ENCODE data around the gene PLCL1.
A peak's percentile ranks its signal among the peaks of the same experiment; 100 is the strongest.

Gene PLCL1

GRCh38 chr2:197804049-197804757, at the start of gene PLCL1:
Gene PLCL1, plus strand, starts transcription at chr2:197804593.
- Histone ChIP-seq H2AFZ (ENCODE audit: low read length) (no peak within 1 kb of the TSS), H4K20me1 (ENCODE audit: insufficient read depth, low read length) (no peaks in the 10 kb centered on the region), H3K9me2 (ENCODE audit: low read depth, low read length) (no peaks in the 10 kb centered on the region), H3F3A (ENCODE audit: insufficient read depth, low read length) (no peaks in the 10 kb centered on the region), H3K9ac (ENCODE audit: low read length) (no peak within 1 kb of the TSS; the same call in 1 of the 2 replicates), H3K79me2 (ENCODE audit: insufficient read depth, low read length) (no peaks in the 10 kb centered on the region), H3K4me3 (ENCODE audit: low read depth, low read length, poor library complexity, severe bottlenecking) (peak within 1 kb of the TSS; percentile 59), H3K27me3 (ENCODE audit: insufficient read depth, low read length) (no peaks in the 10 kb centered on the region), H3K9me3 (ENCODE audit: low read length) (no peaks in the 10 kb centered on the region), H3K36me3 (ENCODE audit: insufficient read depth, low read length) (no peaks in the 10 kb centered on the region), H3K4me1 (ENCODE audit: insufficient read depth, low read length, severe bottlenecking) (peaks cover 6% of the 10 kb centered on the region), H3K27ac (ENCODE audit: low read depth, low read length, poor library complexity, severe bottlenecking) (no peak within 1 kb of the TSS), H3K4me2 (ENCODE audit: low read length) (peak within 1 kb of the TSS; percentile 64)
- no peak for TF ChIP-seq EZH2 (IDR thresholded peaks at IDR 0.05; ENCODE audit: borderline replicate concordance, low read length)

GRCh38 chr2:197759013-197759412, 45.4 kb upstream of the PLCL1 start:
- TF ChIP-seq CTCF (IDR thresholded peaks at IDR 0.05; ENCODE audit: low read length), result no peak
- no peak for TF ChIP-seq EZH2 (IDR thresholded peaks at IDR 0.05; ENCODE audit: borderline replicate concordance, low read length)
- Histone ChIP-seq H3K27ac (ENCODE audit: low read depth, low read length, poor library complexity, severe bottlenecking) (no peak overlapping the region), H3K4me2 (ENCODE audit: low read length) (no peak overlapping the region), H3K9me2 (ENCODE audit: low read depth, low read length) (no peaks in the 10 kb centered on the region), H3F3A (ENCODE audit: insufficient read depth, low read length) (no peaks in the 10 kb centered on the region), H3K4me1 (ENCODE audit: insufficient read depth, low read length, severe bottlenecking) (no peaks in the 10 kb centered on the region), H3K27me3 (ENCODE audit: insufficient read depth, low read length) (no peaks in the 10 kb centered on the region), H4K20me1 (ENCODE audit: insufficient read depth, low read length) (no peaks in the 10 kb centered on the region), H2AFZ (ENCODE audit: low read length) (no peak overlapping the region), H3K9me3 (ENCODE audit: low read length) (peaks cover 3% of the 10 kb centered on the region; the same call in 1 of the 2 replicates), H3K79me2 (ENCODE audit: insufficient read depth, low read length) (no peaks in the 10 kb centered on the region), H3K4me3 (ENCODE audit: low read depth, low read length, poor library complexity, severe bottlenecking) (no peak overlapping the region), H3K36me3 (ENCODE audit: insufficient read depth, low read length) (no peaks in the 10 kb centered on the region), H3K9ac (ENCODE audit: low read length) (no peak overlapping the region)

- Histone ChIP-seq H3K36me3 (ENCODE audit: insufficient read depth, low read length) (no peaks in the 10 kb centered on the region), H3K4me2 (ENCODE audit: low read length) (no peak overlapping the region), H3F3A (ENCODE audit: insufficient read depth, low read length) (no peaks in the 10 kb centered on the region), H3K4me1 (ENCODE audit: insufficient read depth, low read length, severe bottlenecking) (no peaks in the 10 kb centered on the region), H3K27ac (ENCODE audit: low read depth, low read length, poor library complexity, severe bottlenecking) (no peak overlapping the region), H3K27me3 (ENCODE audit: insufficient read depth, low read length) (no peaks in the 10 kb centered on the region), H3K79me2 (ENCODE audit: insufficient read depth, low read length) (no peaks in the 10 kb centered on the region), H3K9me3 (ENCODE audit: low read length) (peaks cover 3% of the 10 kb centered on the region; the same call in 1 of the 2 replicates), H3K4me3 (ENCODE audit: low read depth, low read length, poor library complexity, severe bottlenecking) (no peak overlapping the region), H3K9ac (ENCODE audit: low read length) (no peak overlapping the region), H2AFZ (ENCODE audit: low read length) (no peak overlapping the region), H4K20me1 (ENCODE audit: insufficient read depth, low read length) (no peaks in the 10 kb centered on the region), H3K9me2 (ENCODE audit: low read depth, low read length) (no peaks in the 10 kb centered on the region)
- TF ChIP-seq EZH2 (IDR thresholded peaks at IDR 0.05; ENCODE audit: borderline replicate concordance, low read length), result no peak
- TF ChIP-seq CTCF (IDR thresholded peaks at IDR 0.05; ENCODE audit: low read length), result no peak
These were observed 44.6 kb upstream of the PLCL1 start for GRCh38 chr2:197759625-197760292.
